HG03354 (cell line): ENCODE results near the gene PRLH.

ENCODE experiments used
- ATAC-seq: cut with Tn5 transposase; IDR thresholded peaks from one replicate; pipeline ENCODE4 v1.9.1; 2021; ENCODE audit warnings: mild to moderate bottlenecking; ENCODE audit not compliant: unreplicated experiment, poor library complexity, severe bottlenecking

The PRLH gene, protein sequence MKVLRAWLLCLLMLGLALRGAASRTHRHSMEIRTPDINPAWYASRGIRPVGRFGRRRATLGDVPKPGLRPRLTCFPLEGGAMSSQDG

DNA sequence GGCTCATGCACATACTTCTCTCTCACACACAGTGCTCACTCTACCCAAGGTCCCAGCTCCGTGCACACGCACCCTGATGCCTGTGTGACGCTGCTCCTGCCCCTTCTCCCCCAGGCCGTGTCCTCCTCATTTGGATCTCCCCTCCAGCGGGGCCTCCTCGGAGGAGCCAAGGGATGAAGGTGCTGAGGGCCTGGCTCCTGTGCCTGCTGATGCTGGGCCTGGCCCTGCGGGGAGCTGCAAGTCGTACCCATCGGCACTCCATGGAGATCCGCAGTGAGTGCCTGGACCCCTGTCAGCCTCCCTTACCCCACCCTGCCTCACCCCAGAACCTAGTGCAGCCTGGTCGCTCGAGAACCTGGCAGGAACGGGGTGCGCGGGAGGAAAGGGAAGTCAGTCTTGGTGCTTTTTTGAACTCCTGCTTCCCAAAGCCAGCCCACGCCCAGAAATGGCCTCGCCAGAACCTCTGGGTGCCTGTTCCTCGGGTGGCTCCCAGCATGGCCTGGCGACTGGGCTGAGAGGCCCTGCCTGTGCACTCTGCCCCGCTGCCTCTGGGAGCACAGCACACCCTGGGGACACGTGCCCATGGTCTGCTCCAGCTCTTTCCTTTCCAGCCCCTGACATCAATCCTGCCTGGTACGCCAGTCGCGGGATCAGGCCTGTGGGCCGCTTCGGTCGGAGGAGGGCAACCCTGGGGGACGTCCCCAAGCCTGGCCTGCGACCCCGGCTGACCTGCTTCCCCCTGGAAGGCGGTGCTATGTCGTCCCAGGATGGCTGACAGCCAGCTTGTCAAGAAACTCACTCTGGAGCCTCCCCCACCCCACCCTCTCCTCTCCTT lies at the start of gene PRLH:
Gene PRLH, plus strand, starts transcription at position 174 of the 835 bp plus-strand sequence. Its CDS starts 0 bp downstream, at position 174.
- no peak for ATAC-seq

DNA sequence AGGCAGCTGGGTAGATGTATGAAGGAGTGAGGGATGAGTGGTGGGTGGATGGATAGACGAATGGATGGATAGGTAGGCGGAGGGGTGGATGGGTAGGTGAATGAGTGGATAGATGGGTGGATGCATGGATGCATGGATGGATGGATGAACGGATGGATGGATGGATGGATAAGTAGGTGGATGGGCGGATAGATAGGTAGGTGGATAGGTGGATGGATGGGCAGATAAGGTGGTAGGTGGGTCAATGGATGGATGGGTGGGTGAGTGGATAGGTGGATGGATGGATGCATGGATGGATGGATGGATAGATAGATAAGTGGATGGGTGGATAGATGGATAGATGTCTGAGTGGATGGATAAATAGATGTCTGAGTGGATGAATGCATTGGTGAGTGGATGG lies 49.2 kb upstream of the PRLH start:
- no peak for ATAC-seq

DNA sequence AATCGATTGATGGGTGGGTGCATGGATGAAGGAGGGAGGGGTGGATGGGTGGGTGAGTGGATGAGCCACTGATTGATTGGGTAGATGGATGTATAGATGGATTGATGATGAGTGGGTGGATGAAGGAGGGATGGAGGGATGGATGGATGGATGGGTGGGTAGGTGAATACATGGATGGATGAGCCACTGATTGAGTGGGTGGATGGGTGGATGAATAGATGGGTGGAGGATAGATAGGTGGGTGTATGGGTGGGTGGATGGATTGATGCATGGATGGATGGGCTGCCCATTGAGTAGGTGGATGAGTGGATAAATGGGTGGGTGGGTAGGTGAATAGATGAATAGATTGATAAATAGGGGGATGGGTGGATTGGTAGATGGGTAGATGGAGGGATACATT lies 48.4 kb upstream of the PRLH start:
- no peak for ATAC-seq

DNA sequence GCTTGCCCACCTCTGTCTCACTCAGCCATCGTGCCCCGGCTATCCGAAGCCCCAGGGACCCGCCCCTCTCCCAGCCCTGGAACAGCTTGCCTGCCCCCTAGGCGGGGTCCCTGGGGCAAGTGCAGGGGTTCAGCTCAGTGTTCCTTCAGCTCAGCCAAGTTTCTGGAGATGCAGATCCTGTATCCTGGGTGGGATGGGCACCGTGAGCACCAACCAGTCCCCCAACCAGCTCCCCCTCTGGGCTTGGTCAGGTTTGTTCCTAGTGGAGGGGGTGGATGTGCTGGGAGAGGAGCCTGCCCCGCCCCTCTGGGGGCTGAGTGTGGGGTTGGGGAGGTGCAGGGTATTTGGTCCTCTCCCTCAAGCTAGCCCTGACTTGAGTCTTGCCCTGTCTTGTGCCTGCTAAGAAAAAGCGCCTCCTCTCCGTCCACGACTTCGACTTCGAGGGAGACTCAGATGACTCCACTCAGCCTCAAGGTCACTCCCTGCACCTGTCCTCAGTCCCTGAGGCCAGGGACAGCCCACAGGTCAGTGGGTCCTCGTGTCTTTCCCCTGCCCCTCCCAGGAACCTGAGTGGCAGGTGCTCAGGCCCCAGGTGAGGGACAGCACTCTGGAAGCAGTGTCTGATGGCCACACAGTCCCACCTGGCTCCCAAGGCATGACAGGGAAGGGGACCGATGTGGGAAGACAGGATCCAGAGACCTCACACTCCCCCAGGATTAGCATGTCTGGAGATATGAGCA lies 46.7 kb upstream of the PRLH start:
- no peak for ATAC-seq

DNA sequence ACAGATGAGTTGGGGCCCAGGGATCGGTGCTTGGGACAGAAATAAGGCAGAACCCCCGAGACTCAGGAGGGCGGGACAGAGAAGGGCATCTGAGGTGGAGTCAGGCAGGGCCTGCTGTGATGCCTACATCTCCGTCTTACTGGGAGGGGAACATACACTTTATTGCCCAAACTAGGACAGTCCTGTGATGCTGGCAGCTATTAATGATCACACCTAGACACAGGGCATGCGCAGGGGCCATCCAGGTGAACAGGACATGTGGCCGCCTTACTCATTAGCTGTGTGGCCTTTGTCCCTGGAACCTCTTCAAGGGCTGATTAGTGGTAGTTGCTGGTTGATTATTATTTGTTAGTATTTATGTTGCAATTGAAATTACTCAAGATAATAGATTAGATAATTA lies 46.1 kb upstream of the PRLH start:
- ATAC-seq, result no peak

DNA sequence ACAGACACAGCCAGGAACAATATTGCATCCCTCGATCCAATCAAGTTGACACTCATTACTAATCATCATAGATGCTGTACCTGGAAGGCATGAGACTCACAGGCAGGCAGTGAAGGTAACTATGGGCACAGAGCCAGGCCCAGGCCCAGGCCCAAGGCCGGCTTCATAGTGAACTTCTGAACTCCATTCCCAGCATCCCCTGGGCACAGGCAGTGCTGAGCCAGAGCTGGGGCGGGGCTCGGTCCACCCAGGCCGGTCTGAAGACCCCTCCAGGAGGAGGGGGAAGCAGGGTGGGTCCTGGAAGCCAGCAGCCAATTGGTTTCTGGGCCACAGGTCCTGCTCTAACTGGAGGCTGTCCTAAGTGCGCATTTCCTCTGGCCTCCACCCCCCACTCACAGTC lies 41.7 kb upstream of the PRLH start:
- ATAC-seq, result no peak

DNA sequence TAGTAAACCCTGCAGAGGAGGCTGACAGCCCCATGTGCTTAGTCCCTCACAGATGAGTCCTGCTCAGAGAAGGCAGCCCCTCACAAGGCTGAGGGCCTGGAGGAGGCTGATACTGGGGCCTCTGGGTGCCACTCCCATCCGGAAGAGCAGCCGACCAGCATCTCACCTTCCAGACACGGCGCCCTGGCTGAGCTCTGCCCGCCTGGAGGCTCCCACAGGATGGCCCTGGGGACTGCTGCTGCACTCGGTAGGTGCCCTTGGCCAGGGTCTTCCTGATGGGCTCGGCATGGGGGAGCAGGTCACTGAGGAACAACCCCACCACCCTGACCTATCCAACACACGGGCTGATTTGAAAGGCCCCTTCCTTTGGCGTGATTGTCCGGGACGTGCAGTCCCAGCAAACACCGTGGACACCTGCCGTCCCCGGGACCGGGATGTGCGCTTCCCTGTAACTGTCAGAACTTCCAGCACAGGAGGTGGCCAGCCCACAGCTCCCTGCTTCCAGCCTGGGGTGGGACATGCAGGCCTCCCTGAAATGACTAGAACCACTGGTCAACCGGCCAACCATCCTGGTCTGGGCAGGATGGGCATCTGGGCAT lies 40.7 kb upstream of the PRLH start:
- no peak for ATAC-seq

DNA sequence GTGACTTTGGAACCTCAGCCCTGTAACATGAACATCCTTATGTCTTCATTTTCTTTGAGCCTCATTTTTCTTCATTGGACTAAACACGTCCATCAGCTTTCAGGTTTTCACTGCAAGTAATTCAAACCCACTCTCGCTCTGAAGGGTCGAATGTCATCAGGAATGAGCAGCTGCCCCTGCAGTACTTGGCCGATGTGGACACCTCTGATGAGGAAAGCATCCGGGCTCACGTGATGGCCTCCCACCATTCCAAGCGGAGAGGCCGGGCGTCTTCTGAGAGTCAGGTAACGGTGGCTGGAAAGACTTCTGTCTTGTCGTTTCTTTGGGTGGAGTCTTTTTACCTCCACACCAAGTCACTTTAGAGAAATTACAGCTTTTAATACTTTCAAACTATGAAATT lies 39.1 kb upstream of the PRLH start:
- ATAC-seq, result no peak

DNA sequence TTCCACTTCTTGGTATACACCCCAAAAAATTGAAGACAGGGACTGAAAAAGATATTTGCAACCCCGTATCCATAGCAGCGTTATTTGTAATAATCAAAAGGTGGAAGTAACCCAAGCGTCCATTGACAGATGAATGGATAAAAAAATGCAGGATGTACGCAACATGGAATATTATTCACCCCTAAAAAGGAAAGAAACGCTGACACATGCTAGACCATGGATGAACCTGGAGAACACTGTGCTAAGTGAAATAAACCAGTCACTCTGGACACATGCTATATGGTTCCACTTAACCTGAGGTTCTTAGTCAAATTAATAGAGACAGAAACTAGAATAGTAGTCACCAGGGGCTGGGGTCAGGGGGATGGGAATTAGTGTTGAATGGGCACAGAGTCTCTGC lies 38.6 kb upstream of the PRLH start:
- ATAC-seq, result no peak

DNA sequence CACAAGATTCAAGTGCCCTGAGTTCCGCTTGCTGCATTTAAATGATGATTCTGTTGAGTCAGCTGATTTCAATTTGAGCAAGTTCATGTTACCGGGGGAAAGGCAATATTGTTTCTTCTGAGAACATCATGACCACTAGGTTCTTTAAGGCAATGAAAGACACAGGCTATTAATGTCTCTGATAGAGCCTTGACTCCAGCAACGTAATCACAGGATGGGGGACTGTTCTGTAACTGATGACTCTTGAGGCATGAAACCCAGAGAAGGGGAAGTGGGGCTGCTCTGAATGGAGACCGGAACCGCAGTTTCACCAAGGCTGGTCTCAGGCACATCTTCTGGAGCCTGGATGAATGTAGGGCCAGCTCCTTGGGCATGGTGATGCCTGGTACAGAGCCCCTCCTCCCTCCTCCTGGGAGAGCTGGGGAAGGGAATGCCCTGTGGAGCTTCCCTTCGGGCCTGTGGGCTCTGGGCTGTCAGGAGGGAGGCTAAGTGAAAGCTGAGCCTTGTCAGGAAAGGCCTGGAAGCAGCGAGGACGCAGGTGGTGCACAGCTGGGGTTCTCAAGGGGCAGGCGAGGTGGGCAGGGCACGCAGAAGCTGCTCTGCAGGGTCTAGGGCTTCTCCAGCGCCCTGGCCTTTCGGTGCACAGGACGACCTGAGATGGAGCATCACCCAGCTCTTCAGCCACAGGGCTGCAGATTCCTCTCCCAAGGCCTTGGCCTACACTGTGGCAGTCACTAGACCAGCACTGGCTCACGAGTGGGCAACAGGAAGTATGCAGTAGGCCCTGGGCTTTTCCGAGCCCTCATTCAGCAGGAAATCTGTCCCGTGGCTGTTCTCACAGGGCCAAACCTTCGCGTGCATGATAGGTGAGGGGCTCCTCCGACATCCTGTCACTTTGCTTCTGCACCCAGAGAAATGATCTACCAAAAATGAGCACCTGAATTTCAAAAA lies 36.6 kb upstream of the PRLH start:
- peak; percentile 89 for ATAC-seq

DNA sequence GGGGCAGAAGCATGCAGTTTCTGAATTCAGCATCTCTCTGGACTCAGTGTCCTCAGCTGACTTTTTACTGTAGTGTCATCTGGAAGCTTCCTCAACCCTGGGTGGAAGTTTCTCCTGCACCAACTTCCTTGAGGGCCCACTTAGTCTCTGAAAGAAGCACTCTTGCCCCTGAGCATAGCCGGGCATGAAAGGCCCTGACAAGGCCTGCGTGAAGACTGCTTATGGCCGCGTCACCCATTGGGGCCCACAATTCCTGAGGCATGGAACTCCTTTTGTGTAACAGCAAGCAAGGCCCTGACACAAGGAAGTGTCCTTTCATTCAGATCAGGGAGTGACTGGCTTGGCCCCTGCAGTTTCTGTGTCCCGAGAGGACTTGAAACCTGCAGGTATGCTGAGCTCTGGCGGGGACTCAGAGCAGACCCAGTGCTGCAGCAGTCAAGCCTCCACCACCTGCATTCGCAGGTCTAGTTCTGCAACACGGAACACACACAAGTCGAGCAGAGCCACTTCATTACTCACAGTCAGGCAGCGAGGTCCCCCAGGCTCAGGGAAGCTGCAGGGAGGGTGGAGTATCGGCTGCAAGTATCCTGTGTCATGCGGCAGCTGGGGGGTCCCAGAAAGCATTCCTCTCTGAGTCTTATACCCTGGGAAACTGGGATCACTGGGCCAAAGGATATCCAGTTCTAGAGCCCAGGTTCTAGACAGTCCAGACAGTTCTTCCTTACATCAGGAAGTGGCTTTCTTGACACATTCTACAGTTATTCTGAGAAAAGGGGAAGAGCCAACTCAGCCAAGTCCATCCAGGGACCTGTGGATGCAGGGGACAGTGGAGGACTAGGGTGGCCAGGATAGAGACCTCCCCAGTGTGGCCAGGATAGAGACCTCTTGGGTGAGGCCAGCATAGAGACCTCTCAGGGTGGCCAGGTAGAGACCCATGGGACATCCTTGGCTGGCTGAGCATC lies 35.6 kb upstream of the PRLH start:
- ATAC-seq, result peak; percentile 67

DNA sequence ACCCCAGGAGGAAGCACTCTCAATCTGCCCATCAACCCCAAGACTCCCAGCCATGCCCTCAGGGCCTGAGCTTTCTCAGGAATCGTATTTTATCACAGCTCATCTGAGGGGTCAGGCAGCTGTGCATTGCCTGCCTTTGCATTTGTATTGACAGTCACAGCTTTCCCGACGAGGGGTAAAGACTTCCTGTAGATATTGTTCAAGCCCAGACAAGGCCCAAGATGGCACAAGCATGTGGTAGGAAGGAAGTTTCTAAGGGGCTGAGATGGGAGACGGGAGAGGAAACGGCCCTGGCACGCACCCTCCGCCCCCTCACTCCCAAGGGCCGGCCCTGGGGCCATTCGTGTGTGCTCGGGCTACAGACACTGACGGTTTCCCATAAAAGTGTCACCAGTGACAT lies 34.2 kb upstream of the PRLH start:
- no peak for ATAC-seq

DNA sequence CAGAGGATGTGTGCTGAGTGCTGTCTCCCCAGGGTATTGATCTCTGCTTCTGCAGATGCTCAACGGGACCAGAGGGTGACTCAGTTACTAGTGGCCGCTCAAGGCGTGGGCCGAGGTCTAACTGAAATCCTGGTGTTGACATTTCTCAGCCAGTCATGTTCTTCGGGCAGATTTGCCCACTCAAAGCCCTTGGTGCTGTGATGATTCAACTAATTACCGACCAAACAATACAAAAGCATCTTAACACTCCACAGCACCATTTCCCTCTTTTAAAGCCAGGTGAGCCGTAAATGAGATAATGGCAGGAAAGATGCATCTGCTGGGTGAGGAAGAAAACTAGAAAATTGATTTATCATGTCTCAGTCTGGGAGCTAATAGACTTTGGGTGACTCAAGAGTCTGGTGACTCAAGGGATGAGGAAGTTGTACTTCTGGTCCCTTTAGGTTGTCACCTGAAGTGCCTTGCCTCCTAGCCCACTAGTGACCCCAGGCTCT lies 32.7 kb upstream of the PRLH start:
- no peak for ATAC-seq

DNA sequence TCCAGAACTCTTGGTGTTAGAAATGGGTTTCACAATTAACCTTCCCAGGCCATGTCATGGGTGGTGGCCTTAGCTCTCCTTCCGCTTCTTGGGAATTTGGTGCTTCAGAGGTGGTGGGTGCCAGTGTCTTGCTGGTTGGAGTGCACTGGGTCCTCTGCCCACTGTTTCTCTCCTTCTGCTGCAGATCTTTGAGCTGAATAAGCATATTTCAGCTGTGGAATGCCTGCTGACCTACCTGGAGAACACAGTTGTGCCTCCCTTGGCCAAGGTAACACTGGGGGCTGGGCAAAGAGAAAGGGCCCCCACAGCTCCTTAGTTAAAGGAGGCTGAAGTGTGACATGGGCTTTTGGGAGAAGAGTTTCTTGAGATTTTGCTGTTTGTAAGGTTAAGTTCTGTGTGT lies 32.0 kb upstream of the PRLH start:
- ATAC-seq, result no peak

DNA sequence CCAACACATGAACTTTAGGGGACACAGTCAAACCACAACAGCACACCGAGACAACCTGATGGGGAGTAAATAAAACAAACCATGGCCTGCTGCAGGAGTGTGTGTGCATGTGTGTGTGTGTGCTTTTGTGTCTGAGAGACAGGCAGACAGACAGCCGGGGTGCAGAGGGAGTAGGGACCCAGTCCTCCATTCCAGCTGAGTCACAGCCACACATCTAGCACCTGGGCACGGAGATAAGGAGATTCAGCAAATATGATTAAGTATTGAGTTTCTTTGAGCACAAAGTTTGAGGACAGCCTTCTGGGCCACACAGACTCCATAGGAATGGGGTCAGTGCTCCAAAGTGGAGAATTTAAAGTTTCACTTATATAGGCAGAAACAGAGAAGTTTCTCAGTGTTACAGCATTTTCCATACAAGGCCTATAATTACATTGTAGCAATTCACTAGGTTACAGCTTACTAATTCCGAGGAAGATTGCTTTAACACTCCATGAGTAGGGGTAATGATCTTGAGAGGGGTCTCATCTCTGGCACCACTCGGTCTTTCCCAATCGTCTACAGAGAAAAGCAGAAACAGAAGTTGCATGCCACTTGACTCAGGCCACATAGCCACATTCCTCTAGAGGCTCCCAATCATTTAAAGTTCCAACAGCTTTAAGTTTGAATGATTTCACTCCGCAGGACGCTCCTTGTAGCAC lies 30.8 kb upstream of the PRLH start:
- no peak for ATAC-seq

DNA sequence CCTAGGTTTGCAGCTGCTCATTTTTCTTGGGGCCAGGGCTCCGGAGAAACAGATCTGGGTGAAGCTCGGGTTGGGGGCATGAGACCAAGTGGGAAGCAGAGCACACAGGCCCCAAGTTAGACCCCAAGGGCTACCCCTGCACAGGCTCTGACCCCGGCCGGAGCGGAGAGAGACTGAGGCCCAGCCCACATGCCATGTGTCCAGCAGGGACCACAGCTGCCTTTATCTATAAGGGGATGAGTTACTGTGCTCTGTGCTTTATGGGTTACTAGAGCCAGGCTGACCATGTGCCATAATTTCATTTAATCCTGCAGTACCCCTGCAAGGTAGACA lies 30.3 kb upstream of the PRLH start:
- ATAC-seq, result no peak

DNA sequence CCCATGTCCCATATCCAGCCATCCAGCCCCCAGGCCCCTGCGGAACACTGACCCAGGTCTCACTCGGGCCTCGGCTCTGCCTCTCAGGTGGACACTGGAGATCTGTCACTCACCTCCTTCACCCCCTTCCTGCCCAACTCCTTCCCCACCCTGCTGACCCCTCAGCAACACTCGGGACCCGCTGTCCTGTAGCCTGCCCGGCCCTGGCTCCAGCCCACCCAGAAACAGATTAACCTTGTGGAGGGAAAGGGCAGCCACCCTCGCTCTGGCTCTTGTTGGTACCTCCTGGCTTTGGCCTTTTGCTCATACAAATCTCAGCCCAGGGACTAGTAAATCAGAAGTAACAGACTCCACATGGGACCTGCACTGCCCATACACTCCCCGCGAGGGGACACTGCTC lies 29.8 kb upstream of the PRLH start:
- ATAC-seq, result no peak
